Measurements from ENCODE around the gene ZNF354C.

ZNF354C gene

DNA sequence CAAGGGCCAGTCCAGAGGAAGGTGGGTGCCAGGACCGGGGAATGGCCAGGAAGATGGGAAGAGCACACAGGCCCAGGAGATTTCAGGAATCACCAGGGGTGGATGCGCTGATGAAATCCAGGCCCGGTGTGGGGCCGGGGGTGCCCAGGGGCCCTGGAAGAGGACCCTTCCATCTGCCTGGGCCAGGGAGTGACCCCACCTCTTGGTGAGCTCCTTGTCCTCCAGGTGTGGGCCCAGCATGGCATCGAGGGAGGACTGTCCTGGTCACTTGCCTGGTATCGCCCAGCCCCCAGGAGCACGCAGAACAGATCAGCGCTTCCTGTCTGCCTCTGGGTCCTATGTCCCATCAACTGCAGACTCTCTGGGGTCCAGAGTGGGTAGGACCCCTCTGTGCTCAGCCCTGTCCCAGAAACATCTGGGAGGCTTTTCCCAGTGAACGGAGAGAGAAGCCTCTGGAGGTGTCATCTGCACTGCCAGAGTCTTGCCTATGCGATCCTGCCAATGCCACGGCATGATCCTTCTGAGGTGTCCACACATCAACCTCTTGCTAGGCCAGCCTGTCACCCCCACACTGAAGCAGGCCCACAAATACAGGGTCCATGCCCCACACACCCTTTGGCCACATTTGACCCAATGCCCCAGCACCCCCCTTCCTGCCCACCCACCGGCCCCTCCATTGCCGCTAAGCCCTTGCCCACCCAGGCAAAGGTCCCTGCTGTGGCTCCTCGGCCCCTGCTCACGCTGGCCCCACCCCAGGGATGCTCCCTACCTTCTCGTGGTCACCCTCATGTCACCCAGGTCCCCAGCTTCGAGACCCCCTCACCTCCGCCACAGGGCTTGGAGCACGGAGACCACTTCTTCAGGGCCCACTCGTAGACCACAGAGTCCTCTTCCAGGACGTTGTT lies 67.2 kb downstream of the ZNF354C start:
- no peak for DNase-seq (ENCODE audit: low read depth, low spot score)

DNA sequence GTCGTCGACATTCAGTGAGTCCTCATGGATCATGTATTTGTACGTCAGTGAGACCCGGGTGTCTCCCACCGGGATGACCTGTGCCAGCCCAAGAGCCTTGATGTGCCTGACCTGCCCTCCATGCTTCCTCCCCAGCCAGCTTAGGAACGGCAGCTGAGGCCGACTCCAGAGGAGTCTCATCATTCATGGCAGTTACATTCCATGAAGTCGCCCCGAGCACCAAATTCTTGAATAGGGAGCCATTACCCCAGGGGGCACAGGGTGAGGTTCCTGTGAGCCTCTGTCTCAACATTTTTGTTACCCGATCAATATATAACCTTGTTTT lies 67.8 kb downstream of the ZNF354C start:
- DNase-seq (ENCODE audit: low read depth, low spot score), result no peak

DNA sequence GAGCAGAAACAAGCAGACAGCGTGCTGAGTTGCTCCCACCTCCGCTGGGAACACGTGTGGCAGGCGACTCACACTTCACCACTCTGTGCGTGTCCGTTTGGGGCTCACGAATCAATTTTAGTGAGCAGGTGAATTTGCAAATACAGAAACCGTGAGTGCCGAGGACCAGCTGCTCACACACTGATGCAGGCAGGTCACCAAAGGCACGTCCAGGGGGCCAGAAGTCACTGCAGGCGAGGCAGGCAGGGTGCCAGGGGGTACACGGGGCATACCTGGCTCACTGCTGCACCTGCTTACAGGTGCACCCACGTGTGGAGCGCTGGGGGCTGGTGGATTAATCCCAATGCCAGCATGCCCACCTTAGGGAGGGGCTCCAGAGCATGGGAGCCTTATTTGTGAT lies 68.8 kb downstream of the ZNF354C start:
- DNase-seq (ENCODE audit: low read depth, low spot score), result no peak

DNA sequence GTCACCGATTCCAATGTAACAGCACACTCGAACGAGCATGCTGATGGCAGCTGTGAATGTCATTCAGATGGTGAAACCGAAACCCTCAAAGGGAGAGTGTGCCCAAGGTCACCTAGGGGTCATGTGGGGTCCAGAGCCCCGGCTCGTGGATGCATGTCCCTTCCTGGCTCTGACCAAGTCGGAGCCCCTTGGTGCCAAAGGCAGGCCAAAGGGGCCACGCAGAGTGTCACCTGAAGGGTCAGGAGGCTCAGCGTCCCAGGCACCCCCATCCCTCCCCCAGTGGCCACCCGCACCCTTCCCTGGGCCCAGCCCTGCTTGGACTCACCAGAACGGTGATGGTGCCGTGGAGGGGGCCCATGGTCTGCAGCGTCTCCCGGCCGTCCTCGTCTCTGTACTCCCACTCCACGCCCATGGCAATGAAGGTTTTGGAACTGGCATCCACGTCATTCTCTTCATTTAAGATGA lies 69.5 kb downstream of the ZNF354C start:
- DNase-seq (ENCODE audit: low read depth, low spot score), result no peak

DNA sequence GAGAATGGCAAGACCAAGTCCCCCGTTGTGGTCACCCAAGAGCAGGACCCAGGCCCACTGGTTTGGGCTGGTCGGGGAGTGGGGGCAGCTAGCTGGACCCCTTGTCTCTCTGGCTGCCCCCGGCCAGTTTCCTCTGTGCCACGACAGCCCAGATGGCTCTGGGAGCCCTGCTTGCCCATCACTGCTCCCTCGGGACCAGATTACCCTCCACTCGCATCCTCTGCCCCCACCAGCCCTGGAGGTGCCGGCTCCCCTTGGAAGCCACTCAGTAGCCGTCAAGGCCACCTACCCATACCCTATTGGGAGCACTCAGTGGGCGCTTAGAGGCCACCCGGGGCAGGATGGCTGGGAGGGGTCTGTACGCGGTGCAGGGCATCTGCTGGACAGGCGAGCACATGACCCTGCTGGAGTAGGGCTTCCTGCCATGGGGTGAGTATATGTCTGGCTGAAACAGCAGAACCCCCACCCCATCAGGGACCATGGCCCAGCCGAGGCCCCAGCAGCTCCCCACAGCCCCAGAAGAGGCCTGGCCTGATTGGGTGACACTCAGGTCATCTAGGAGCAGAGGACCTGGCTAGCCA lies 70.0 kb downstream of the ZNF354C start:
- DNase-seq (ENCODE audit: low read depth, low spot score), result no peak

DNA sequence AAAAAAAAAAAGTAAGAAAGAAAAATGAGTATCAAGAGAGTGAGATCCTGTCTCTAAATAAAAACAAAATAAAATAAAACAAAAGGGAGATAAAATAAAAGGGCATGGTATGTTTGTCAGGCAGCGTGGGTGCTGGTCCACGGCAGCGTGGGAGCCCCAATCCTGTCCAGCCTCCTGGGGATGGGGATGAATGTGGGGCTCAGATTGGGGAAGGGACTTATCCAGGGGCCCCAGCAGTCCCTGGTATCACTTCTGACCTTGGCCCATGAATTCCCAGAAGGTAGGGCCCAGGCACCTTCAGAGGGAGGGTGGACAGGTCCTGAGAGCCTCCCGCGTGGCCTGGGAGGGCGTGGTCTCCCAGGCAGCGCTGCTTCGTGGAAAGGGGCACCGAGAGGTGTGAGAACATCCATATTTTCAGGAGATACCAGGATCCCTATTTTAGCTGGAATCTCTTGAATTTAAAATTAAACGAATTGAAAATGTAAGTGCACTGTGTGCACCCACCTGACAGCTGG lies 71.2 kb downstream of the ZNF354C start:
- DNase-seq (ENCODE audit: low read depth, low spot score), result no peak

DNA sequence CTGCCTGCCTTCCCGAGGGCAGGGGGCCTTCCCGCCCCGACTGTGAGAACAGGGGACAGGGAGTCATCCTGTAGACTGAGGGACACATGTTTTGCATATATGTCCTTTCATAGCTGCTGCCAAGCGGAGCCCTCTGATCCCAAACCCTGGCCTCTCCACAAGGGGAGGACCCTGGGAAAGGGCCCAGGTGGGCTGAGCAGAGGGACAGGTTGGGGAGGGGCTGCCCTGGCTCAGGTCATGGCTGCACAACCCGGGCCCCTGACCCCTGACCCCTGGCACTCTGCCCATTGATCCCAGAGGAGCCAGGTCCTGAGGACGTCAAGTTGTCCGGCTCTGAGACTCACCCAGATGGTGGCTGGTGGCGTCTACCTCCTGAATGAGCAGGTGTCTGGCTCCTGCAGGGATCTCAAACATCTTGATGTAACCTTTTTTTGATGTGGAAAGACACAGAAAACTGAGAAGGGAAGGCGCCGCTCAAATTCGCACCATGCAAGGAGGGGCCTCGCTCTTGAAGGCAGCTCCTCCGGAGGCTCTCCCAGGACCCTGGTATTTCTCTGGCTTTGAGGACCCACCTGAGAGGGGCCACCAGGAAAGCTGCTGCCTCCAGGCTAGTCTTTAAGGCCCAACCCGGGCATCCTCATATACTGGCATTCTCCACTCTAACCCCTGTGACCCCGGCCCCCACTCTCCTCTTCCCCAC lies 71.9 kb downstream of the ZNF354C start:
- DNase-seq (ENCODE audit: low read depth, low spot score), result no peak

DNA sequence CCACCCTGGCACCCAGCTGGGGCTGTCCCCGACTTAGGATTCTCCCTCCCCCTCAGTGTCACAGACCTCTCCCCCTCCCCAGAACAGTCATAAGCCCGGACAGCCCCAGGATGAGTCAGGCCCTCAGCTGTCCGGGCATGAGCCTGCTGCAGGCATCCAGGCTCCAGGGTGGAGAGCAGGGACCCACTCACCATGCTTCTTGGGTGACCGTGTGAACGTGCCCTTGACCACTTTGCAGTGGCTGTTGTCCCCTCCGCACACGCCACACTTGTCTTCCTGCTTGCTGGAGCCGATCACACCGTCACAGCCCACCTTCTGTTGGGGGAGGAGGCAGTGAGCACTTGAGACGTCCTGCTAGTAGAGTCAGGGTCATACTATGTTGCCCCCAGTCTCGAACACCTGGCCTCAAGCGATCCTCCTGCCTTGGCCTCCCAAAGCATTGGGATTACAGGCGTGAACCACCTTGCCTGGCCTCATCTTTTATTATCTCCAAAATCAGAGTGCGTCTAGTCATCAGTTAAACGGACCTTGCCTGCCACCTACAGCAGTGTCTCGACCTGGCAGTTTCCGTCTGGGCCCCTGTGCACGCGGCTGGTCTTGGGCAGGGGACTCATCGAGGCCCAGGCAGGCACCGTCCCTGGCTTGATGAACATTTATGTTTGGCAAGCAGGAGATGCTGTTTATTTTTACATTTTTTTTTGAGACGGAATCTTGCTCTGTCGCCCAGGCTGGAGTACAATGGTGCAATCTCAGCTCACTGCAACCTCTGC lies 72.6 kb downstream of the ZNF354C start:
- no peak for DNase-seq (ENCODE audit: low read depth, low spot score)
